ENCODE measurements around the gene CS. TPM values are rescaled to one million over a fixed set of nuclear protein-coding genes. Genes with fewer than 3 reads are reported as not detected.
"Not testable (repeated sequence)": the region's sequence is repeated elsewhere in the genome, so short reads cannot be mapped to it uniquely, and the experiment has no call there.

Gene CS
- total RNA-seq, 1 donor from 2014 or later, result 137 TPM

- H3K4me1 ChIP-seq (ENCODE audit: control insufficient read depth in 3 of 3, insufficient read depth in 3 of 3, low read length in 3 of 3), result no peaks in the 10 kb centered on the region
- H3K27ac ChIP-seq (ENCODE audit: low read depth, low read length), result no peak overlapping the region
- H3K36me3 ChIP-seq (ENCODE audit: control insufficient read depth in 3 of 3, insufficient read depth in 3 of 3, low read length in 3 of 3), result peaks cover 55 to 80% (median 78%) of the 10 kb centered on the region in 3 donors
- no peak overlapping the region for H3K9ac ChIP-seq (ENCODE audit: low read depth in 1 of 3, low read length in 3 of 3)
- no peak overlapping the region for H3K4me3 ChIP-seq (ENCODE audit: low read length in 3 of 3)
- H3K9me3 ChIP-seq (ENCODE audit: control insufficient read depth in 3 of 3, low read length in 3 of 3), result no peaks in the 10 kb centered on the region
- no peaks in the 10 kb centered on the region for H3K27me3 ChIP-seq (ENCODE audit: control insufficient read depth in 3 of 3, insufficient read depth in 3 of 3, low read length in 3 of 3)
These were observed 24.1 kb upstream of the CS start for GRCh38 chr12:56324206-56324605.

- H3K27me3 ChIP-seq (ENCODE audit: control insufficient read depth in 3 of 3, insufficient read depth in 3 of 3, low read length in 3 of 3); H3K4me3 ChIP-seq (ENCODE audit: low read length in 3 of 3); H3K27ac ChIP-seq (ENCODE audit: low read depth, low read length); H3K9ac ChIP-seq (ENCODE audit: low read depth in 1 of 3, low read length in 3 of 3); H3K9me3 ChIP-seq (ENCODE audit: control insufficient read depth in 3 of 3, low read length in 3 of 3); H3K4me1 ChIP-seq (ENCODE audit: control insufficient read depth in 3 of 3, insufficient read depth in 3 of 3, low read length in 3 of 3): not testable (repeated sequence)
- H3K36me3 ChIP-seq (ENCODE audit: control insufficient read depth in 3 of 3, insufficient read depth in 3 of 3, low read length in 3 of 3), result peaks cover 49 to 69% (median 68%) of the 10 kb centered on the region in 3 donors
These were observed 21.5 kb upstream of the CS start for GRCh38 chr12:56321610-56322009.

GRCh38 chr12:56321027-56321426, 20.9 kb upstream of the CS start:
- Histone ChIP-seq H3K27me3 (ENCODE audit: control insufficient read depth in 3 of 3, insufficient read depth in 3 of 3, low read length in 3 of 3) (no peaks in the 10 kb centered on the region), H3K4me3 (ENCODE audit: low read length in 3 of 3) (no peak overlapping the region), H3K4me1 (ENCODE audit: control insufficient read depth in 3 of 3, insufficient read depth in 3 of 3, low read length in 3 of 3) (peaks cover 8% of the 10 kb centered on the region in 3 donors), H3K9me3 (ENCODE audit: control insufficient read depth in 3 of 3, low read length in 3 of 3) (no peaks in the 10 kb centered on the region), H3K27ac (ENCODE audit: low read depth, low read length) (no peak overlapping the region), H3K9ac (ENCODE audit: low read depth in 1 of 3, low read length in 3 of 3) (no peak overlapping the region), H3K36me3 (ENCODE audit: control insufficient read depth in 3 of 3, insufficient read depth in 3 of 3, low read length in 3 of 3) (peaks cover 45 to 63% (median 62%) of the 10 kb centered on the region in 3 donors)

GRCh38 chr12:56317675-56318074, 17.5 kb upstream of the CS start:
- Histone ChIP-seq H3K9ac (ENCODE audit: low read depth in 1 of 3, low read length in 3 of 3) (no peak overlapping the region), H3K9me3 (ENCODE audit: control insufficient read depth in 3 of 3, low read length in 3 of 3) (no peaks in the 10 kb centered on the region), H3K4me3 (ENCODE audit: low read length in 3 of 3) (no peak overlapping the region), H3K4me1 (ENCODE audit: control insufficient read depth in 3 of 3, insufficient read depth in 3 of 3, low read length in 3 of 3) (peaks cover 17 to 24% (median 18%) of the 10 kb centered on the region in 3 donors), H3K27ac (ENCODE audit: low read depth, low read length) (no peak overlapping the region), H3K27me3 (ENCODE audit: control insufficient read depth in 3 of 3, insufficient read depth in 3 of 3, low read length in 3 of 3) (no peaks in the 10 kb centered on the region), H3K36me3 (ENCODE audit: control insufficient read depth in 3 of 3, insufficient read depth in 3 of 3, low read length in 3 of 3) (peaks cover 24 to 39% (median 32%) of the 10 kb centered on the region in 3 donors)

GRCh38 chr12:56315622-56316473, 15.7 kb upstream of the CS start, which contains the start of gene CNPY2:
CNPY2 (minus strand) TSS chr12:56315988; CDS start chr12:56315217, 771 bp downstream.
- H3K9me3 ChIP-seq (ENCODE audit: control insufficient read depth in 3 of 3, low read length in 3 of 3), result no peaks in the 10 kb centered on the region
- H3K27ac ChIP-seq (ENCODE audit: low read depth, low read length), result peak within 1 kb of the TSS; percentile 97
- no peaks in the 10 kb centered on the region for H3K27me3 ChIP-seq (ENCODE audit: control insufficient read depth in 3 of 3, insufficient read depth in 3 of 3, low read length in 3 of 3)
- H3K4me1 ChIP-seq (ENCODE audit: control insufficient read depth in 3 of 3, insufficient read depth in 3 of 3, low read length in 3 of 3), result peaks cover 17 to 24% (median 18%) of the 10 kb centered on the region in 3 donors
- H3K9ac ChIP-seq (ENCODE audit: low read depth in 1 of 3, low read length in 3 of 3), result peak within 1 kb of the TSS; percentile 95 to 99 (median 98)
- peaks cover 25 to 34% (median 27%) of the 10 kb centered on the region in 3 donors for H3K36me3 ChIP-seq (ENCODE audit: control insufficient read depth in 3 of 3, insufficient read depth in 3 of 3, low read length in 3 of 3)
- H3K4me3 ChIP-seq (ENCODE audit: low read length in 3 of 3), result peak within 1 kb of the TSS; percentile 97 to 100 (median 100)

- no peaks in the 10 kb centered on the region for H3K9me3 ChIP-seq (ENCODE audit: control insufficient read depth in 3 of 3, low read length in 3 of 3)
- peaks cover 27 to 41% (median 31%) of the 10 kb centered on the region in 3 donors for H3K36me3 ChIP-seq (ENCODE audit: control insufficient read depth in 3 of 3, insufficient read depth in 3 of 3, low read length in 3 of 3)
- no peaks in the 10 kb centered on the region for H3K27me3 ChIP-seq (ENCODE audit: control insufficient read depth in 3 of 3, insufficient read depth in 3 of 3, low read length in 3 of 3)
- H3K4me1 ChIP-seq (ENCODE audit: control insufficient read depth in 3 of 3, insufficient read depth in 3 of 3, low read length in 3 of 3), result peaks cover 17 to 24% (median 18%) of the 10 kb centered on the region in 3 donors
- H3K27ac ChIP-seq (ENCODE audit: low read depth, low read length), result peak overlapping the region; percentile 97
- peak overlapping the region; percentile 97 to 100 (median 100) for H3K4me3 ChIP-seq (ENCODE audit: low read length in 3 of 3)
- H3K9ac ChIP-seq (ENCODE audit: low read depth in 1 of 3, low read length in 3 of 3), result peak overlapping the region; percentile 95 to 99 (median 98)
These were observed 15.1 kb upstream of the CS start for GRCh38 chr12:56315249-56315621.

GRCh38 chr12:56311003-56311402, 10.9 kb upstream of the CS start:
- Histone ChIP-seq H3K36me3 (ENCODE audit: control insufficient read depth in 3 of 3, insufficient read depth in 3 of 3, low read length in 3 of 3) (peaks cover 26 to 38% (median 28%) of the 10 kb centered on the region in 3 donors), H3K4me1 (ENCODE audit: control insufficient read depth in 3 of 3, insufficient read depth in 3 of 3, low read length in 3 of 3) (peaks cover 10 to 16% (median 10%) of the 10 kb centered on the region in 3 donors), H3K27me3 (ENCODE audit: control insufficient read depth in 3 of 3, insufficient read depth in 3 of 3, low read length in 3 of 3) (no peaks in the 10 kb centered on the region), H3K9me3 (ENCODE audit: control insufficient read depth in 3 of 3, low read length in 3 of 3) (no peaks in the 10 kb centered on the region), H3K4me3 (ENCODE audit: low read length in 3 of 3) (no peak overlapping the region), H3K27ac (ENCODE audit: low read depth, low read length) (no peak overlapping the region), H3K9ac (ENCODE audit: low read depth in 1 of 3, low read length in 3 of 3) (no peak overlapping the region)

GRCh38 chr12:56308714-56309113, 8.6 kb upstream of the CS start:
- no peak overlapping the region for H3K27ac ChIP-seq (ENCODE audit: low read depth, low read length)

GRCh38 chr12:56307221-56307965, 7.3 kb upstream of the CS start:
- Histone ChIP-seq H3K27ac (ENCODE audit: low read depth, low read length) (no peak overlapping the region), H3K36me3 (ENCODE audit: control insufficient read depth in 3 of 3, insufficient read depth in 3 of 3, low read length in 3 of 3) (peaks cover 21 to 31% (median 30%) of the 10 kb centered on the region in 3 donors), H3K27me3 (ENCODE audit: control insufficient read depth in 3 of 3, insufficient read depth in 3 of 3, low read length in 3 of 3) (no peaks in the 10 kb centered on the region), H3K9me3 (ENCODE audit: control insufficient read depth in 3 of 3, low read length in 3 of 3) (no peaks in the 10 kb centered on the region), H3K9ac (ENCODE audit: low read depth in 1 of 3, low read length in 3 of 3) (no peak overlapping the region), H3K4me1 (ENCODE audit: control insufficient read depth in 3 of 3, insufficient read depth in 3 of 3, low read length in 3 of 3) (peaks cover 0 to 4% (median 4%) of the 10 kb centered on the region in 3 donors), H3K4me3 (ENCODE audit: low read length in 3 of 3) (no peak overlapping the region)

More at GRCh38 chr12:56308714-56309113, 8.6 kb upstream of the CS start:
- no peak overlapping the region for H3K4me3 ChIP-seq (ENCODE audit: low read length in 3 of 3)
- H3K27me3 ChIP-seq (ENCODE audit: control insufficient read depth in 3 of 3, insufficient read depth in 3 of 3, low read length in 3 of 3), result no peaks in the 10 kb centered on the region
- H3K36me3 ChIP-seq (ENCODE audit: control insufficient read depth in 3 of 3, insufficient read depth in 3 of 3, low read length in 3 of 3), result peaks cover 21 to 31% (median 30%) of the 10 kb centered on the region in 3 donors
- H3K9me3 ChIP-seq (ENCODE audit: control insufficient read depth in 3 of 3, low read length in 3 of 3), result no peaks in the 10 kb centered on the region
- H3K9ac ChIP-seq (ENCODE audit: low read depth in 1 of 3, low read length in 3 of 3), result no peak overlapping the region
- H3K4me1 ChIP-seq (ENCODE audit: control insufficient read depth in 3 of 3, insufficient read depth in 3 of 3, low read length in 3 of 3), result no peaks in the 10 kb centered on the region

All from skeletal muscle tissue (tissue), 4 donors.